ENCODE results near the gene SMARCAL1.

Gene SMARCAL1

DNA sequence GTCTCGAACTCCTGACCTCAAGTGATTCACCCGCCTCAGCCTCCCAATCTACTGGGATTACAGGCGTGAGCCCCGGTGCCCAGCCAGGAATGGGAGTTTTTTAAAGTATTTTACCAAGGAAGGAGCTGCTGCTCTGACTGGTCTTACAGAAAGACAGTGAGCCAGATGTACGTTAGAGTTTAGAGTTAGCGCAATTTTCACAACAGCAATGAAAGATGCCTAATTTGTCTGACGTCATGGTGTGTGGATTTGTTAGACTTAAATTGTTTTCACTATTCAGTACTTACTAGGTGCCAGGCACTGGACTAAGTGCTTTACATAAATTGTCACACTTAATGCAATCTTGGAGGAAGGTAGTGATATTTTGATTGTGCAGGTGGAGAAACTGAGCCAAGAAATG lies 74.0 kb downstream of the SMARCAL1 start:
- no peak for TF ChIP-seq ZNF274 (IDR thresholded peaks at IDR 0.05; ENCODE audit: low read depth, low read length)
- H3K4me3 ChIP-seq (ENCODE audit: low read length): no peak overlapping the region

DNA sequence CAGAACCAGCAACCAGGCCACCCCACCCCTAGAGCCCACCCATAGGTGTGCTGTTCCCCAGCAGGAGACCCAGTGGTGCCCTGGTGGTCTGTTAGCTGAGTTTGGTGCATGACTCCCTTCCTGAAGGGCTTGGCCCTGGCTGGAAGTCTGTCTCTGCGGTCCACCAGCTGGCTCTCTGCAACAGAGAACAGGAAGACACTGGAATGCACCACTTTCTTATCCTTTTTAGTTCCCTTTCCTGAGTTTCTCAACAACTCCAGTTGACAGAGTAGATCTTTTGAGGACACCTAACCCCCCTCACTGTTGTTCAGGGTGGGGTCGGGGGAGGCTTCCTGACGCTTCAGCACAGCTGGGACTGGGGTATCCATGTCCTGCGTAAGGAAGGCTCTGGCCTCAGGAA lies 74.4 kb downstream of the SMARCAL1 start:
- TF ChIP-seq ZNF274 (IDR thresholded peaks at IDR 0.05; ENCODE audit: low read depth, low read length): no peak
- H3K4me3 ChIP-seq (ENCODE audit: low read length): no peak overlapping the region

DNA sequence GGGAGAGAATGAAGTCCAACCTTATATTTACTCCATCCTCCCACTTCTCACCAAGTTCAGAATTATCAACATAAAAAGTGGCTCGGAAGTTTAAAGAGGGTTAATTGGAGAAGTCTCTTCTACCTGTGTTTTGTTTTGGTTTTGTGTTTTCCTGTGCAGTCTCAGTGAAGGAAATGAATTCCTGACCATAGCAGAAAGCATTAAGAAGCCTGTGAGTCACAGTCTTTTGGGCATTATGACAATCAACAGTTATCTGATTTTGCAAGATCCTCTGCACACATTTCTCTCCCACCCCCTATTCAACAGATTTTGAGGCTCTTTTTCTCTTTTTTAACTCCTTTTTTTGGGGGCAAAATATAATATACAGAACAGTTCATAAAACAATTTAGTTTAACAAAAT lies 77.8 kb downstream of the SMARCAL1 start:
- no peak overlapping the region for H3K4me3 ChIP-seq (ENCODE audit: low read length)
- no peak for TF ChIP-seq ZNF274 (IDR thresholded peaks at IDR 0.05; ENCODE audit: low read depth, low read length)

DNA sequence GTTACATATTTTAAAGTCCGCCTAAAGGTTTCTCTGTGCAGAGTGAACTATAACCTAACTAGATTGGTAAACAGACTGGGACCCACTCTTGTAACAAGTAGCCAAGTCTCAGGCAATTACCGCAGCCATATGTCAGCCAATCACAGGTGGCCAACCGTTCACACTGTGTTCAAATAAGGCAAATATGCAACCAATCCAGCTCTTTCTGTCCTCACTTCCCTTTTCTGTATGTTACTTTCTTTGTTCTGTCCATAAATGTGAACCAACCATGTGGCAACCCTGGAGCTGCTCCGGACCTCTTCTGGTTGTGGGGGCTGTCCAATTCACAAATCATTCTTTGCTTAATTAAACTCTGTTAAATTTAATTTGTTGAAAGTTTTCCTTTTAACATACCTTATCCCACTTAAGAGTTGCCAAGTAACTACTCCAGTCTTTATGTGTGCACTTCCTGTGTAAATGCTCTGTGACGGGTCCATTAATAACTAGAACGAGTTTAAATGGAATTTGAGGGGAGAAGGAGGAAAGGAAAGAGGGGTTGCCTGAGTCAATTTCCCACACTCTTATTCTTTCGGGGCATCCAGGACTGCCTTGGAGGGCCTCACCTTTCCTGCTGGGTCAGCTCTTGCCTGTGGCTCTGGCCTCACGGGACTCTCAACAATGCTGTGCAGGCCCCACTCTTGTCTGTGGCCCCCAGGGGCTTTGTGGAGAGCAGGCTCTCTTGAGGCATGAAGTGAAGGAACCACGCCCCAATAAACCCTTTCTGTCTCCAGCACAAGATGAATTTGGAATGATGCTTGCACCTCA lies 79.7 kb downstream of the SMARCAL1 start:
- no peak overlapping the region for H3K4me3 ChIP-seq (ENCODE audit: low read length)
- no peak for TF ChIP-seq ZNF274 (IDR thresholded peaks at IDR 0.05; ENCODE audit: low read depth, low read length)

GRCh38 chr2:216492597-216493333 lies 80.5 kb downstream of the SMARCAL1 start:
- no peak overlapping the region for H3K4me3 ChIP-seq (ENCODE audit: low read length)
- TF ChIP-seq ZNF274 (IDR thresholded peaks at IDR 0.05; ENCODE audit: low read depth, low read length): no peak

DNA sequence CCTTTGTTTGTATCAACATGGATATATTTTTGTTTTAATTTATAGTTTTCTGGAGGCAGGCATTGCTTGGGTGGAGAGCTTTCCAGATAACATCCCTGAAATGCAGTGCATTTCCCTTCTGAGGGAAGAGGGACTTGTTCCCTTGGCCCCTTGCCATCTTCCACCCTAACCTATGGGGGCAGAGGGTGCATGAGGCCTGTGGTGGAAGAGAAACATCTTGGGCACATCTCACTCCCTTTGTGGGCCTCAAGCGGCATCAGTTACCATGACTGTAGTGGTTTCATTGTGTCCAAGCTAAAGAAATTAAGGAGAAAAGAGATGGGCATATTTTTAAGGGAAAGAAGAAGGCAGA lies 81.0 kb downstream of the SMARCAL1 start:
- no peak overlapping the region for H3K4me3 ChIP-seq (ENCODE audit: low read length)
- no peak for TF ChIP-seq ZNF274 (IDR thresholded peaks at IDR 0.05; ENCODE audit: low read depth, low read length)

- H3K4me3 ChIP-seq (ENCODE audit: low read length): no peak overlapping the region
- TF ChIP-seq ZNF274 (IDR thresholded peaks at IDR 0.05; ENCODE audit: low read depth, low read length): no peak
Observed at GRCh38 chr2:216495656-216496055, 83.4 kb downstream of the SMARCAL1 start.

DNA sequence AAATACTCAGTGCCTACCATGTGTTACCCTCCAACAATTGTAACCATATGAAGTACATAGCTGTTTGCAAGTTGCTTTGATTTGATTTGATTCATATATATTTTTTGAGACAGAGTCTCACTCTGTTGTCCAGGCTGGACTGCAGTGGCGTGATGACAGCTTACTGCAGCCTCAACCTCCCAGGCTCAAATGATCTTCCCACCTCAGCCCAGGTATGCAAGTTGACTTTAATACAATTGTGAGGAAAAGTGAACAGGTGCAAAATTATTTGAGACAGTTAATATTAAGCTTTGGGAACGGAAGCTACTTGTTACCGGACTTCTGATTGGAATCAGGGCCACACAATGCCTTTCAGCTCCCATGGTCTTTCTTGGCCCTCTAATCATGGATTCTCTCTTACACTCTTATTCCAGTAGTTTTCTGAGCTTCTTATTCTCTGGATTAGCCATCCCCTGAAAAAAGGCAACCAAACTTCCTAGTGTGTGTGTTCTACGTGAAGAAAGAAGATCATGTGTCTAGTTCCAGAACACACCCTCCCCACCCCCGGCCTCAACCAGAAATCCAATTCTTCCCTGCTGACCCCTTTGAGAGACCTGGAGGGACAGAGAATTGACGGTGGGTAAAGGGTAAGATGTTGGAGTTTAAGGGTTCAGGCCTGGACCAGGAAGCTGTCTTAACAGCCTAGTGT lies 85.2 kb downstream of the SMARCAL1 start:
- peak overlapping the region; percentile 99 for H3K4me3 ChIP-seq (ENCODE audit: low read length)
- no peak for TF ChIP-seq ZNF274 (IDR thresholded peaks at IDR 0.05; ENCODE audit: low read depth, low read length)

DNA sequence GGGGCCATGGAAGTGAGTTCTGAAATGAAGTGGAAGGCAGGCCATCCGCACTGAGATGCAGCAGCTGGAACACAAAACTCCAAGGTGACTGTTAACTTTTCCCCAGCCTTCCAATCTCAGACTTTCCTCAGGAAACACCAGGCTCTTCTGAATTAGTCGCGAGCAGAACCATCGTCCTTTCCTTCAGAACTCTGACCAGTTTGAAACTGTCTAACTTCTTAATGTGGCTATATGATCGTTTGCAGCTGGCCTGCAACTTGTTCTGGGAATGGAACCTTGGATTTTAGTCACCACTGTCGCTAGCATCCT lies 85.7 kb downstream of the SMARCAL1 start:
- peak overlapping the region; percentile 99 for H3K4me3 ChIP-seq (ENCODE audit: low read length)
- TF ChIP-seq ZNF274 (IDR thresholded peaks at IDR 0.05; ENCODE audit: low read depth, low read length): no peak

- TF ChIP-seq ZNF274 (IDR thresholded peaks at IDR 0.05; ENCODE audit: low read depth, low read length): no peak
- H3K4me3 ChIP-seq (ENCODE audit: low read length): peak within 1 kb of the TSS; percentile 99
Observed at GRCh38 chr2:216498379-216499352, 86.4 kb downstream of the SMARCAL1 start, which contains the start of gene RPL37A. RPL37A (plus strand) TSS chr2:216498844; CDS start chr2:216498875, 31 bp downstream.

DNA sequence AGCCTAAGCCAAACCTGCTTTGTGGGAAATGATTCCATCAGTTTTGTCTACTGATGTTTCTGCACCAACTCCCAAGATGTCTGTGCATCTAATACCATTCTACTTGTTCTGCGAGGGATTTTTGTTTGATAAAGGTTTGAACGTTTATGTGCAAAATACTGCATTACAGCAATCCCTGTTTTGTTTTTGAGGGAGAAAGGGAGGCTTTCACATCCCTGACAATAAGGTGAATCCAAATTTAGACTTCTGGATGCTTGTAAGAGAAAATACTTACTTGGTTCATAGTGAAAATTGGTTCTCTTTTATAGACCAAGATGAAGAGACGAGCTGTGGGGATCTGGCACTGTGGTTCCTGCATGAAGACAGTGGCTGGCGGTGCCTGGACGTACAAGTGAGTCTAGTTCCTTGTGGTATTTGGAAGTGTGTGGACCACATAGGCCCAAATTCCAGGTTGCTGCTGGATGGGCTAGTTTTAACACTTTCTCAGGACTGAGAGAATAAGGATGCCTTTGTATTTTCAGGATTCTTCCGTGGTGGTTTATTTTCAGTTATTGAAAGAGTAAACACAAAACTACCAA lies 87.4 kb downstream of the SMARCAL1 start:
- no peak for TF ChIP-seq ZNF274 (IDR thresholded peaks at IDR 0.05; ENCODE audit: low read depth, low read length)
- H3K4me3 ChIP-seq (ENCODE audit: low read length): peak overlapping the region; percentile 99

GRCh38 chr2:216500572-216500971 lies 88.3 kb downstream of the SMARCAL1 start:
- H3K4me3 ChIP-seq (ENCODE audit: low read length): peak overlapping the region; percentile 99; the same call in 1 of the 2 replicates
- TF ChIP-seq ZNF274 (IDR thresholded peaks at IDR 0.05; ENCODE audit: low read depth, low read length): no peak

DNA sequence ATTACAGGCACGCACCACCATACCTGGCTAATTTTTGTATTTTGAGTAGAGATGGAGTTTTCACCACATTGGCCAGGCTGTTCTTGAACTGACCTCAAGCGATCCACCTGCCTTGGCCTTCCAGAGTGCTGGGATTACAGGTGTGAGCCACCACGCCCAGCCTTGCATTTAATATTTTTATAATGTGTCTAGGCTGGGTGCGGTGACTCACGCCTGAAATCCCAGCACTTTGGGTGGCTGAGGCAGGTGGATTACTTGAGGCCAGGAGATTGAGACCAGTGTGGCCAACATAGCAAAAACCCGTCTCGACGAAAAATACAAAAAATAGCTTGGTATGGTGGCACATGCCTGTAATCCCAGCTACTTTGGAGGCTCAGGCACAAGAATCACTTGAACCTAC lies 89.6 kb downstream of the SMARCAL1 start:
- TF ChIP-seq ZNF274 (IDR thresholded peaks at IDR 0.05; ENCODE audit: low read depth, low read length): no peak

More for the DNA sequence above, 89.6 kb downstream of the SMARCAL1 start:
- no peak overlapping the region for H3K4me3 ChIP-seq (ENCODE audit: low read length)
